ES-I3 (cell line): ENCODE data around the gene STAU1.
"Not testable (repeated sequence)": the region's sequence is repeated elsewhere in the genome, so short reads cannot be mapped to it uniquely, and the experiment has no call there.

ENCODE experiments used
- H3K36me3 ChIP-seq: 2 replicates; pipeline ENCODE4 v1.6.1; 2013; ENCODE audit warnings: mild to moderate bottlenecking, low read length, control low read depth, moderate library complexity; ENCODE audit not compliant: insufficient read depth
- H3K4me1 ChIP-seq: 2 replicates; pipeline ENCODE4 v1.6.1; 2013; ENCODE audit warnings: mild to moderate bottlenecking, control low read depth, low read length; ENCODE audit not compliant: insufficient read depth
- H3K9ac ChIP-seq: 2 replicates; pipeline ENCODE4 v1.6.1; 2013; ENCODE audit warnings: low read depth, mild to moderate bottlenecking, low read length, moderate library complexity
- H3K9me3 ChIP-seq: 2 replicates; pipeline ENCODE4 v1.6.1; 2013; ENCODE audit warnings: mild to moderate bottlenecking, low read length, moderate library complexity; ENCODE audit not compliant: control insufficient read depth, insufficient read depth

STAU1 gene

DNA sequence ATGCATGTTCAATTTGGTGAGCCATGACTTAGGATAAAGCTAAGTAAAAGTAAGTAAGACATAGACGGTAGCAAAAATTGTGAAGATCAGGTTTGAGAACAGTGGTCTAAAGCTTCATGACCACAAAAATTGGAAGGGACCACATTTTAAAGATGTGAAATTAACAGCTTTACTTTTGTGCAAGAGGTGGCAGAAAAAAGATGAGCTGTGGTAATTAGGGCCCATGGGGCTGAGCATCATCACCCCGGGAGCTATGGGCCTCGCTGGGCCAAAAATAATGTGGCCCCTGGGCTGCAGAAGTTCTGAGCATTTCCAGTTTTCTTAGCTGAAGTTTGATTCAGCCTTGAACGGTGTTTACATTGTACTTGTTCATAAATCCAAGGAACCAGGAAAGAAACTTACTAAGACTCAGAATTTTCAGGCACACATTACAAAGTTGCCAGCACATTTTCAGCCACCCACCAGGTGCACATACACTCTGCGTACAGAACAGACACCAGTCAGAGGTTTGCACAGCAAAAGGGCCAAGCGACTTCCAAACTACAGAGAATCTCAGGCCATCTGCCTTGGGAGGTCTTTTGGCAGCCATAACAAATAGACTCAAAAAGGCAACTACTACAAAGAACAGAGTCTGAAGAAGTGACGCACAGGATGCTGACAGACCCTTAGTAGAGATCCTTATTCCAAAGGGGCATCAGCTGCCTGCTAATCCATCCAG is 84.3 kb downstream of the STAU1 start:
- H3K36me3 ChIP-seq: peaks cover 46% of the 10 kb centered on the region
- H3K9ac ChIP-seq: no peak overlapping the region
- H3K4me1 ChIP-seq: no peaks in the 10 kb centered on the region
- H3K9me3 ChIP-seq: no peaks in the 10 kb centered on the region

DNA sequence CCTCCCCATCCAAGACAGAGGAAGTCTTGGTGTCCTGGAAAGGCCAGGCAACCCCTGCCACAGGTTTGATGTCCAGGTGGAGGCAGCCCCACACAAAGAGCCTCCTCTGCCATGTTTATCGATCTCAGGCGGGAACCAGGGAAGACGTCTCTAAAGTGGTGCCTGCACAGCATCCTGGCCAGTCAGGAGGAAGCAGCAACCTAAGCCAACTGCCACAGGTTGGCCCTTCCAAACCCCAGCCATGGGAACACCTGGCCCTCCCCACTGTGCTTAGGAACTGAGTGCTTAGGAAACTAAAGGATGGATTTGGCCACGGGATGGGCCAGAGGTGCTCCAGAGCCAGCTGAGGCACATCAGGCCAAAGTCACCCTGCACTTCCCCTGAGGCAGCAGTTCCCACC is 85.1 kb downstream of the STAU1 start:
- peaks cover 54% of the 10 kb centered on the region for H3K36me3 ChIP-seq
- no peaks in the 10 kb centered on the region for H3K9me3 ChIP-seq
- no peak overlapping the region for H3K9ac ChIP-seq
- H3K4me1 ChIP-seq: no peaks in the 10 kb centered on the region

DNA sequence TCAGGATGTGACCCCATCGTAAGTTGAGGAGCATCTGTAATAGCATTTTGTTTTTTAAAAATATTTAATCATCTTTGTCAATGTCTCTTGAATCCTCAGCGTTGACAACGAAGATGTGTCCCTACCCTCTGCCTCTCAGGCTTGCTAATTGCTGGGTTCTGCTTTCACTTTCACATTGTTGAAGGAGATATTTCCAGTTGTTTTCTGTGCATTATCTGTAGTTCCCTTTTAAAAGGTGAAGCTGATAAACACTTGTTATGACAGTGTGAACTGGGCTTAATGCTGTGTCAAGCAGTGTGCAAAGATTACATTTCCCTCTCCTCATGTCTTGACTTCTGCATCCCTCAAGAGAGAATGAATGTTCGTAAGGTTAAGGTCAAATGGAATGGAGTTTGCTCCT is 87.2 kb downstream of the STAU1 start:
- Histone ChIP-seq H3K9me3 (no peaks in the 10 kb centered on the region), H3K4me1 (no peaks in the 10 kb centered on the region), H3K36me3 (peaks cover 64% of the 10 kb centered on the region), H3K9ac (no peak overlapping the region)

DNA sequence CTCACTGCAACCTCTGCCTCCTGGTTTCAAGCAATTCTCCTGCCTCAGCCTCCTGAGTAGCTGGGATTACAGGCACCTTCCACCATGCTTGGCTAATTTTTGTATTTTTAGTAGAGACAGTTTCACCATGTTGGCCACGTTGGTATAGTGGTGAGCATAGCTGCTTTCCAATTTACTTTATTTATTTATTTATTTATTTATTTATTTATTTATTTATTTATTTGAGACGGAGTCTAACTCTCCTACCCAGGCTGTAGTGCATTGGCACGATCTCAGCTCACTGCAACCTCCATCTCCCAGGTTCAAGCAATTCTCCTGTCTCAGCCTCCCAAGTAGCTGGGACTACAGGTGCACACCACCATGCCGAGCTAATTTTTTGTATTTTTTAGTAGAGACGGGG is 87.8 kb downstream of the STAU1 start:
- not testable (repeated sequence) for H3K9me3 ChIP-seq, H3K4me1 ChIP-seq, H3K9ac ChIP-seq
- H3K36me3 ChIP-seq: peaks cover 69% of the 10 kb centered on the region

DNA sequence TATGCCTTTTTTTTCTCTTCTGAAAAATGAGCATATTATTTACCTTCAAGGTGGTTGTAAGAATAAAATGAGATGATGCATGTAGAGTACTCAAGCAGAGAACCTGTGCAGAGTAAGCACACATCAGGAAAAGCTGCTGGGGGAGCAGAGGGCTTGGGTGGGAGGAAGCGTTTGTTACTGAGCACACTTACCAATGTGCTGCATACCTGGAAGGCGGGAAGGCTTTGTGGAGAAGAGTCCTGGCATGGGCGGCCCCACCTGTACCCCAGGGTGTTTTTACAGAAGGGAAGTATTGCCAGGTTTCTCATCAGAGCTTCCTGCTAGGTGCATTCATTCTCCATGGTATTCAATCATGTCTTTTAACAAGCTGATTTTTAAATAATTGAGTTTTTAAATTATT is 89.1 kb downstream of the STAU1 start:
- Histone ChIP-seq H3K9me3 (no peaks in the 10 kb centered on the region), H3K9ac (no peak overlapping the region), H3K36me3 (peaks cover 62% of the 10 kb centered on the region), H3K4me1 (no peaks in the 10 kb centered on the region)

DNA sequence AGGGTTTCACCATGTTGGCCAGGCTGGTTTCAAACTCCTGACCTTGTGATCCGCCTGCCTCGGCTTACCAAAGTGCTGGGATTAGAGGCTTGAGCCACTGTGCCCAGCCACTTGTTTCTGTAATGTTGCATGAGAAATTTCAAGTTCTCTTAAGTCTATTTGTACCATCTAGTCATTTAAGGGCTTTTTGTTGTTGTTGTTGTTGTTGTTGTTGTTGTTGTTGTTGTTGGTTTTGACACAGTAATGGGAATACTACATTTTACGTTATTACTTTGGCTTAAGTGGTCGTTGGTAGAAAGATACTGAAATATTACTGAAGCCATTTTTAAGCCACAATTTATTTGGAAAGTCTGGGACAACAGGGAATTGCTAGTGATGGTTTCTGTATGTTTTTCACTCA is 90.0 kb downstream of the STAU1 start:
- no peak overlapping the region for H3K9ac ChIP-seq
- no peaks in the 10 kb centered on the region for H3K9me3 ChIP-seq
- no peaks in the 10 kb centered on the region for H3K4me1 ChIP-seq
- peaks cover 58% of the 10 kb centered on the region for H3K36me3 ChIP-seq

DNA sequence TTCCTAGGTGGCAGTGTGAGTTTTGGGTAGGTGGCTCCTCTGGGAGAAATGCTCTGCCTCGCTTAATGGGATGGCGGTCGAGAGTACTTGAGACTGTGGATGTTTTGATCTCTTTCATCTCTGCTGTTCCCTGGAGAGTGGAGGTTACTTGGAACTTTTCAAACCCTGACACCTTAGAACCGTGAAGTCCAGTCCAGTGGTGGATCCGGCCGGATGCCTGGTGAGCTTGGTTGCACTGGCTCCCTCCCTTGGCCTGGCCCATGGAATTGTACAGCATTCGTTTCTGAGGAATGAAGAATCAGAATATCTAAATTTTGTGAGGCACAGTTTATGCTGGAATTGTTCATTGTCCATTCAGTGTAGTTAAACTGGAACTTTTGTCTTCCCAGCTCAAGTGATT is 91.0 kb downstream of the STAU1 start:
- H3K4me1 ChIP-seq: no peaks in the 10 kb centered on the region
- H3K9me3 ChIP-seq: no peaks in the 10 kb centered on the region
- H3K9ac ChIP-seq: no peak overlapping the region
- peaks cover 57% of the 10 kb centered on the region for H3K36me3 ChIP-seq

DNA sequence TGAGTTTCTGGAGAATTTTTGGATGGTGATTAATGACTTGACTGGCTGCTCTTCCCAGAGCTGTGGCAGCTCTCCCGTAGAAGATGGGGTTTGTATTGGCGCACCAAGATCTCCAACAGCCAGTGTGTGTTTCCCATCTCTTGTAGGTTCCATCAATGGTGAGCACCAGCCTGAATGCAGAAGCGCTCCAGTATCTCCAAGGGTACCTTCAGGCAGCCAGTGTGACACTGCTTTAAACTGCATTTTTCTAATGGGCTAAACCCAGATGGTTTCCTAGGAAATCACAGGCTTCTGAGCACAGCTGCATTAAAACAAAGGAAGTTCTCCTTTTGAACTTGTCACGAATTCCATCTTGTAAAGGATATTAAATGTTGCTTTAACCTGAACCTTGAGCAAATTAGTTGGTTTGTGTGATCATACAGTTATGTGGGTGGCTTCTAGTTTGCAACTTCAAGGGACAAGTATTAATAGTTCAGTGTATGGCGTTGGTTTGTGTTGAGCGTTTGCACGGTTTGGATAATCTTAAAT is 91.9 kb downstream of the STAU1 start:
- no peaks in the 10 kb centered on the region for H3K4me1 ChIP-seq
- H3K36me3 ChIP-seq: peaks cover 59% of the 10 kb centered on the region
- no peak overlapping the region for H3K9ac ChIP-seq
- H3K9me3 ChIP-seq: no peaks in the 10 kb centered on the region

DNA sequence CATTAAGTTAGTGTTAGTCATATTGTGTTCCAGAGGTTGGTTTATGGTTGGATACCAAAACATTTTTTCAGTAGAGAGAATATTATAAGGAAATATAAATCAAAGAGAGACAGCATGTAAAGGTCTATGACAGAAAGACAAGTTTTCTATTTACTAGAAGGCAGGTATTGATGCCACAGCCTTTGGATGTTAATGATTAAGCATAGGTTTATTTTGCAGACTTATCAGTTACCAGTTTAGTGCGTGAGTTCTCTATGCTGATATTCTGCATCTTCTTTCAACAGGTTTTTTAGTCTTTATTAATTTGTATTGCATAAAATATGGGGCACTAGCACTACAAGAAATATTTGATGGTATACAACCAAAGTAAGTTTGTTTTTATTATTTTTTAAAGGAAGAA is 96.4 kb downstream of the STAU1 start:
- no peaks in the 10 kb centered on the region for H3K4me1 ChIP-seq
- no peak overlapping the region for H3K9ac ChIP-seq
- peaks cover 67% of the 10 kb centered on the region for H3K36me3 ChIP-seq
- H3K9me3 ChIP-seq: no peaks in the 10 kb centered on the region

DNA sequence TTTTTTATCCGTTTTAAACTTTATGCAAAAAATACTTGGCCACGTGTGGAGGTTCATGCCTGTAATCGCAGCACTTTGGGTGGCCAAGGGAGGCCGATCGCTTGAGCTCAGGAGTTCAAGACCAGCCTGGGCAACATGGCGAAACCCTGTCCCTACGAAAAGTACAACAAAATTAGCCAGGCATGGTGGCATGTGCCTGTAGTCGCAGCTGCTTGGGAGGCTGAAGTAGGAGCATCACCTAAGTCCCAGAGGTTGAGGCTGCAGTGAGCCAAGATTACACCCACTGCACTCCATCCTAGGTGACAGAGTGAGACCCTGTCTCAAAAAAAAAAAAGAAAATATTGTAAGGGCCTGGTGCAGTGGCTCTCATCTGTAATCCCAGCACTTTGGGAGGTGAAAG is 97.0 kb downstream of the STAU1 start:
- Histone ChIP-seq H3K9ac (no peak overlapping the region), H3K9me3 (no peaks in the 10 kb centered on the region), H3K4me1 (no peaks in the 10 kb centered on the region), H3K36me3 (peaks cover 66% of the 10 kb centered on the region)

DNA sequence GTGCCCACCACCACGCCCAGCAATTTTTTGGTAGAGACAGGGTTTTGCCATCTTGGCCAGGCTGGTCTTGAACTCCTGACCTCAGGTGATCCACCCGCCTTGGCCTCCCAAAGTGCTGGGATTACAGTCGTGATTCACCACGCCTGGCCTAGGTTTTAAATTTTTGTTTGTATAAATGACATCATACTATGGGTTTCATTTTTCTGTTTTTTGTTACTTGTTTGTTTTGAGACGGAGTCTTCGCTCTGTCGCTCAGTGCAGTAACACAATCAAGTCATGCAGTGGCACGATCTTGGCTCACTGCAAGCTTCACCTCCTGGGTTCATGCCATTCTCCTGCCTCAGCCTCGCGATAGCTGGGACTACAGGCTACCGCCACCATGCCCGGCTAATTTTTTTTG is 105.8 kb downstream of the STAU1 start:
- H3K36me3 ChIP-seq: peaks cover 47% of the 10 kb centered on the region
- H3K4me1 ChIP-seq, H3K9ac ChIP-seq, H3K9me3 ChIP-seq: not testable (repeated sequence)

DNA sequence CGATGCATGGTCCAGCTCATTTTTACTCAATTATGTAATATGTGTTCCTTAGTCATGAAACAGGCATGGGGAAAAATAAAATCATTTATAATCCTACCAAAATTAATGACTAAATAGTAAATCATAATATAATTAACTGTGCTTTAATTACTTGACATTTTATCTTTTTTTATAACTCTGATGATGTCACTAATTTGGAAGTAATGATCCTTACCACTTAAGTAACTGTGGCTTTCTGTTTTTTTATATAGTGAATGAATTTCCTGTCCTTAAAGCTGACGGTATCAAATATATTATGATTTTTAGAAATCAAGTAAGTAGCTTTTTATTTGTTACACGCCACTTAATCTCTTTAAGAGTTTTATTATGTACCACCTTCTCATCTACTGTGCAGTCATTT is 109.8 kb downstream of the STAU1 start:
- Histone ChIP-seq H3K36me3 (peaks cover 35% of the 10 kb centered on the region), H3K4me1 (no peaks in the 10 kb centered on the region), H3K9me3 (no peaks in the 10 kb centered on the region), H3K9ac (no peak overlapping the region)

DNA sequence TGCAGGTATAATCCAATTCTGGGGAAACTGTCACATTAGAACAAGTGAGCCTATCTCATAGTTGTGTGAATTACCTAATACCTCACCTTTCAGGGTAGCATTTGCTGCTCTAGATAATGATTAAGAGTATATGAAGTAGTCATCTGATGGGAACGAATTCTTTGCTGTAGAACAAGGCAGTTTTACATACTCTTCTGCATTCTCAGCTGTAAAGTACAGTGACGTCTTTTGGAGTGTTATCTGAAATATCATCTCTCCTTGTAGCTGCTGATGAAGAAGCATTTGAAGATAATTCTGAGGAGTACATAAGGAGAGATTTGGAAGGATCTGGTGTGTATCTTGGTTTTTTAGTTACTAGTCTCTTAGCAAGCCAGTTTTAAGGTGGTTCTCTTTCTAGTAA is 113.6 kb downstream of the STAU1 start:
- Histone ChIP-seq H3K4me1 (no peaks in the 10 kb centered on the region), H3K9me3 (no peaks in the 10 kb centered on the region), H3K9ac (no peak overlapping the region), H3K36me3 (peaks cover 40% of the 10 kb centered on the region)
